SK-N-SH (cell line): Measurements from ENCODE around the gene FHOD3. TPM values are rescaled to one million over a fixed set of nuclear protein-coding genes. Genes with fewer than 3 reads are reported as not detected.

Experiments
- CTCF ChIA-PET: fragments of 300-600, 350-600 bp; formaldehyde crosslinking; extraction: SDS; loops from one replicate; lab custom pipeline; 2021; lab: Yijun Ruan, JAX
- POLR2A ChIA-PET: fragments of 350-600 bp; sonication (Branson Sonifier 250); formaldehyde crosslinking; extraction: SDS; loops from one replicate; lab custom pipeline; 2020; ENCODE audit warnings: antibody characterized with exemption, inconsistent platforms; lab: Yijun Ruan, JAX
- DNase-seq: peaks from one replicate; pipeline ENCODE4 v3.0.0; 2012
- H2AFZ ChIP-seq: fragments of 200-600 bp; sonication (generic); 2 replicates; pipeline ENCODE4 v1.8.1; 2016; ENCODE audit warnings: antibody characterized with exemption, mild to moderate bottlenecking, low read depth
- H3F3A ChIP-seq: fragments of 200-600 bp; sonication (generic); replicated peaks from 2 replicates; pipeline ENCODE3; 2016; ENCODE audit warnings: antibody characterized with exemption, mild to moderate bottlenecking; ENCODE audit not compliant: insufficient read depth
- H3K27ac ChIP-seq, 2 experiments: fragments of 200-500 bp in 1 of 2; fragments of 200-600 bp in 1 of 2; sonication (Bioruptor generic) in 1 of 2; sonication (generic), shearing (Covaris generic) in 1 of 2; 2 replicates each; pipeline versions ENCODE4 v1.5.1 to v1.6.1; 2014 to 2016; ENCODE audit warnings: low read depth in 2 of 2, inconsistent platforms in 1 of 2, low read length in 1 of 2, mild to moderate bottlenecking in 1 of 2, mixed read lengths in 1 of 2
- H3K27me3 ChIP-seq: fragments of 200-600 bp; sonication (generic), shearing (Covaris generic); 2 replicates; pipeline ENCODE4 v1.6.1; 2016; ENCODE audit warnings: mixed run types; ENCODE audit not compliant: insufficient read depth
- H3K36me3 ChIP-seq, 2 experiments: fragments of 200-500 bp in 1 of 2; fragments of 200-600 bp in 1 of 2; sonication (Bioruptor generic) in 1 of 2; sonication (generic) in 1 of 2; replicated peaks in 1 of 2; 2 replicates each; pipeline versions ENCODE3 to v1.5.1; 2014 to 2016; ENCODE audit warnings: low read length in 1 of 2, mild to moderate bottlenecking in 1 of 2; ENCODE audit not compliant: insufficient read depth in 2 of 2, control insufficient read depth in 1 of 2
- H3K4me1 ChIP-seq, 2 experiments: fragments of 200-500 bp in 1 of 2; fragments of 200-600 bp in 1 of 2; sonication (Bioruptor generic) in 1 of 2; sonication (generic), shearing (Covaris generic) in 1 of 2; 2 replicates each; pipeline versions ENCODE4 v1.5.1 to v1.6.1; 2014 to 2016; ENCODE audit warnings: low read depth in 1 of 2, low read length in 1 of 2, mixed run types in 1 of 2; ENCODE audit not compliant: insufficient read depth in 2 of 2, control insufficient read depth in 1 of 2
- H3K4me2 ChIP-seq: fragments of 200-600 bp; sonication (generic), shearing (Covaris generic); 2 replicates; pipeline ENCODE4 v1.6.1; 2017; ENCODE audit warnings: mixed run types
- H3K4me3 ChIP-seq, 2 experiments: fragments of 200-500 bp in 1 of 2; fragments of 200-600 bp in 1 of 2; sonication (Bioruptor generic) in 1 of 2; sonication (generic), shearing (Covaris generic) in 1 of 2; 2 replicates each; pipeline versions ENCODE4 v1.5.1 to v1.8.1; 2014 to 2016; ENCODE audit warnings: low read depth in 2 of 2, inconsistent platforms in 1 of 2, low read length in 1 of 2, mild to moderate bottlenecking in 1 of 2, mixed read lengths in 1 of 2, moderate library complexity in 1 of 2
- H3K79me2 ChIP-seq: fragments of 200-600 bp; sonication (generic); 2 replicates; pipeline ENCODE4 v1.8.1; 2017; ENCODE audit warnings: mild to moderate bottlenecking; ENCODE audit not compliant: insufficient read depth
- H3K9ac ChIP-seq: fragments of 200-600 bp; sonication (generic); 2 replicates; pipeline ENCODE4 v1.6.1; 2017; ENCODE audit warnings: mixed run types
- H3K9me2 ChIP-seq: fragments of 200-600 bp; sonication (generic); 2 replicates; pipeline ENCODE4 v1.6.1; 2017; ENCODE audit warnings: mixed run types
- H3K9me3 ChIP-seq: fragments of 200-600 bp; sonication (generic); 2 replicates; pipeline ENCODE4 v1.6.1; 2017; ENCODE audit warnings: mixed run types, mild to moderate bottlenecking, moderate library complexity
- H4K20me1 ChIP-seq: fragments of 200-600 bp; sonication (generic); 2 replicates; pipeline ENCODE4 v1.6.1; 2017; ENCODE audit warnings: mild to moderate bottlenecking, mixed run types; ENCODE audit not compliant: insufficient read depth
- ELF1 ChIP-seq: IDR thresholded peaks from 2 replicates; pipeline ENCODE4 v1.4.0; 2012
- EP300 ChIP-seq, 2 experiments: IDR thresholded peaks; 2 replicates each; pipeline versions ENCODE4 v1.4.0 to v1.6.1; 2012; ENCODE audit warnings: borderline replicate concordance in 1 of 2, low read depth in 1 of 2, low read length in 1 of 2
- FOSL2 ChIP-seq: IDR thresholded peaks from 2 replicates; pipeline ENCODE4 v1.4.0; 2012; ENCODE audit warnings: low read depth, mild to moderate bottlenecking, moderate library complexity, borderline replicate concordance
- FOXJ3 ChIP-seq: sonication (generic); formaldehyde crosslinking; IDR thresholded peaks from 2 replicates; pipeline ENCODE4 v1.5.1; 2020; ENCODE audit warnings: mild to moderate bottlenecking, missing genetic modification reagents
- FOXM1 ChIP-seq: IDR thresholded peaks from 2 replicates; pipeline ENCODE4 v1.4.0; 2012; ENCODE audit warnings: low read depth, mild to moderate bottlenecking
- GABPA ChIP-seq: IDR thresholded peaks from 2 replicates; pipeline ENCODE4 v1.4.0; 2012; ENCODE audit warnings: low read depth, mild to moderate bottlenecking
- GATA2 ChIP-seq: sonication (generic); formaldehyde crosslinking; IDR thresholded peaks from 2 replicates; pipeline ENCODE4 v1.5.0; 2020; ENCODE audit warnings: mild to moderate bottlenecking, missing genetic modification reagents
- IRF3 ChIP-seq: fragments of 150-350 bp; IDR thresholded peaks from 2 replicates; pipeline ENCODE4 v1.6.1; 2016; ENCODE audit warnings: mild to moderate bottlenecking, low read depth, low read length
- JUND ChIP-seq: IDR thresholded peaks from 2 replicates; pipeline ENCODE4 v1.4.0; 2012
- MXI1 ChIP-seq: IDR thresholded peaks from 2 replicates; pipeline ENCODE4 v1.6.1; 2012; ENCODE audit warnings: mild to moderate bottlenecking, low read depth, low read length, improper control_type of control experiment
- POLR2AphosphoS5 ChIP-seq: IDR thresholded peaks from 2 replicates; pipeline ENCODE4 v1.6.1; 2012; ENCODE audit warnings: low read depth, low read length
- RAD21 ChIP-seq: IDR thresholded peaks from 2 replicates; pipeline ENCODE4 v1.6.1; 2012; ENCODE audit warnings: mild to moderate bottlenecking, low read length
- TCF12 ChIP-seq: IDR thresholded peaks from 2 replicates; pipeline ENCODE4 v1.4.0; 2012
- TEAD4 ChIP-seq: IDR thresholded peaks from 2 replicates; pipeline ENCODE4 v1.4.0; 2012; ENCODE audit warnings: mild to moderate bottlenecking, borderline replicate concordance; ENCODE audit not compliant: insufficient read depth
- WGBS: methylation state at CpG from one replicate; pipeline ENCODE4 v1.1.6; 2017; ENCODE audit warnings: low lambda C conversion rate; 5-methylcytosine and 5-hydroxymethylcytosine counted together
- polyA plus RNA-seq, 3 experiments: library from polyadenylated mRNA; depleted of rRNA; stranded (reverse); fragments of >200 nt; gene quantifications; 2 replicates each; pipeline ENCODE4 v1.2.3, GENCODE V29; 2012
- TF ChIP-seq, protein P1 (sequence below): IDR thresholded peaks from 2 replicates; pipeline ENCODE4; 2012
- TF ChIP-seq, protein P2 (sequence below): fragments of 200-600 bp; sonication (generic); IDR thresholded peaks from 2 replicates; pipeline ENCODE4 v1.6.1; 2017; ENCODE audit warnings: antibody characterized with exemption, mild to moderate bottlenecking, moderate library complexity

The FHOD3 gene
- polyA plus RNA-seq, 1 of the 3 experiments (the other 2 are of a cell fraction) = 10.9 TPM

DNA sequence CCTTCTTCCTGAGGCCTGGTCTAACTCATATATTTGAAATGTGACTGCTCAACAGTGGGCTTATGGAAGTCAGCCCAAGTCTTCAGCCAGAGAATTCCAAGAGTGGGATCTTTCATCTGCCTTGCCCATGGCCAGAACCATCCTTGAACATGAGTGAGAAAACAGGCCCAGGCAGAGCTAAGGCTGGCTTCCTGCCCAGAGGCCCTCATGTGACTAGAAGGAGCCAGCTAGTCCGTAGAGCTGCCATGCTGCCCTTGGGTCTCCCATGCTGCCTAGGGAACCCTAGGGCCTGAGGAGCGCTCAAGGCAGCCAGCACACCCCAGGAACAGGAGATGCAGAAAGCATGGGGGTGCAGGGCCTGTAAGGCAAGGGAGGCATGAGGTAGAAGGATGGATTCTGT, 203.6 kb downstream of the FHOD3 start:
- Histone ChIP-seq H3K27ac (no peak overlapping the region; a peak in 1 of 4 replicates), H3K27me3 (no peaks in the 10 kb centered on the region), H3K9ac (no peak overlapping the region), H2AFZ (no peak overlapping the region), H3F3A (peaks cover 3% of the 10 kb centered on the region), H3K4me2 (no peak overlapping the region), H4K20me1 (no peaks in the 10 kb centered on the region), H3K9me2 (no peaks in the 10 kb centered on the region), H3K36me3 (peaks cover 0 to 5% of the 10 kb centered on the region in 2 experiments), H3K79me2 (no peaks in the 10 kb centered on the region), H3K4me1 (peaks cover 0 to 7% of the 10 kb centered on the region in 2 experiments; a peak in 1 of 4 replicates), H3K9me3 (no peaks in the 10 kb centered on the region), H3K4me3 (no peak overlapping the region)
- DNase-seq = no peak
- POLR2A ChIA-PET = no interaction called here
- 78% methylated on average over 2 of the region's 2 CpGs for WGBS
- TF ChIP-seq GATA2 = no peak
- TF ChIP-seq MXI1 = no peak
- TF ChIP-seq GABPA = no peak
- no peak for TF ChIP-seq TEAD4
- no peak for TF ChIP-seq ELF1
- no peak for TF ChIP-seq EP300 (IDR thresholded peaks at IDR 0.05; ENCODE audit: borderline replicate concordance in 1 of 2, low read depth in 1 of 2, low read length in 1 of 2)
- no peak for TF ChIP-seq JUND
- no peak for TF ChIP-seq FOXJ3 (CRISPR knock-in tag)
- no peak for TF ChIP-seq FOXM1
- no peak for TF ChIP-seq IRF3
- TF ChIP-seq, protein P1, sequence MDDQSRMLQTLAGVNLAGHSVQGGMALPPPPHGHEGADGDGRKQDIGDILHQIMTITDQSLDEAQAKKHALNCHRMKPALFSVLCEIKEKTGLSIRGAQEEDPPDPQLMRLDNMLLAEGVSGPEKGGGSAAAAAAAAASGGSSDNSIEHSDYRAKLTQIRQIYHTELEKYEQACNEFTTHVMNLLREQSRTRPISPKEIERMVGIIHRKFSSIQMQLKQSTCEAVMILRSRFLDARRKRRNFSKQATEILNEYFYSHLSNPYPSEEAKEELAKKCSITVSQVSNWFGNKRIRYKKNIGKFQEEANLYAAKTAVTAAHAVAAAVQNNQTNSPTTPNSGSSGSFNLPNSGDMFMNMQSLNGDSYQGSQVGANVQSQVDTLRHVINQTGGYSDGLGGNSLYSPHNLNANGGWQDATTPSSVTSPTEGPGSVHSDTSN = no peak
- TF ChIP-seq, all 33 proteins: peak for 0
- CTCF ChIA-PET = interaction anchor here (0.6 to 1.3 kb wide), 3 partner anchors 12 to 205 kb away, joined by 3 read pairs; no protein-coding TSS in a partner anchor

DNA sequence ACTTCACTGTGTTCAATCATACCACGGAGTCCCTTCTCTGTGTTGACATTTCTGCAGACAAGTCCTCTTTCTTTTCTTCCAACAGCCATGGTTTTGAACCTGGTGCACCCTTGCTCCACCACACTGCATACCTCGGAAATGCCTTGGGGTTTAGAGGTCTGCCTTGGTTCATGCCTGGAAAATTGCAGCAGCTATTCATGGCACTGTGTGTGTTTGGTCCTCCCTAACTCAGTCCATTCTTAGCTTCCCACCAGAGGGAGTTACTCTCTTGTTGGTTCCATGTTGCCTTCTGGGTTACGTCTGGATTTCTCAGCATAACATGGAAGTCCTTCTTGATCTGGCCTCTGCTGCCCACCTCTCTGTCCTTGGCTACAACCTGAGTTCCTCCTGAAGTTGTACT, 206.0 kb downstream of the FHOD3 start:
- no peak for DNase-seq
- no peaks in the 10 kb centered on the region for H3F3A ChIP-seq
- ChIA-PET CTCF (no interaction called here), POLR2A (no interaction called here)
- H3K36me3 ChIP-seq = peaks cover 0 to 5% of the 10 kb centered on the region in 2 experiments
- H3K27ac ChIP-seq = no peak overlapping the region
- no peaks in the 10 kb centered on the region for H3K79me2 ChIP-seq
- no peaks in the 10 kb centered on the region for H4K20me1 ChIP-seq
- no peaks in the 10 kb centered on the region for H3K9me2 ChIP-seq
- H2AFZ ChIP-seq = no peak overlapping the region
- no peak overlapping the region for H3K4me3 ChIP-seq
- WGBS = 71% methylated on average over 3 of the region's 3 CpGs
- no peaks in the 10 kb centered on the region for H3K9me3 ChIP-seq
- no peak overlapping the region for H3K9ac ChIP-seq
- no peaks in the 10 kb centered on the region for H3K27me3 ChIP-seq
- TF ChIP-seq, protein P2, sequence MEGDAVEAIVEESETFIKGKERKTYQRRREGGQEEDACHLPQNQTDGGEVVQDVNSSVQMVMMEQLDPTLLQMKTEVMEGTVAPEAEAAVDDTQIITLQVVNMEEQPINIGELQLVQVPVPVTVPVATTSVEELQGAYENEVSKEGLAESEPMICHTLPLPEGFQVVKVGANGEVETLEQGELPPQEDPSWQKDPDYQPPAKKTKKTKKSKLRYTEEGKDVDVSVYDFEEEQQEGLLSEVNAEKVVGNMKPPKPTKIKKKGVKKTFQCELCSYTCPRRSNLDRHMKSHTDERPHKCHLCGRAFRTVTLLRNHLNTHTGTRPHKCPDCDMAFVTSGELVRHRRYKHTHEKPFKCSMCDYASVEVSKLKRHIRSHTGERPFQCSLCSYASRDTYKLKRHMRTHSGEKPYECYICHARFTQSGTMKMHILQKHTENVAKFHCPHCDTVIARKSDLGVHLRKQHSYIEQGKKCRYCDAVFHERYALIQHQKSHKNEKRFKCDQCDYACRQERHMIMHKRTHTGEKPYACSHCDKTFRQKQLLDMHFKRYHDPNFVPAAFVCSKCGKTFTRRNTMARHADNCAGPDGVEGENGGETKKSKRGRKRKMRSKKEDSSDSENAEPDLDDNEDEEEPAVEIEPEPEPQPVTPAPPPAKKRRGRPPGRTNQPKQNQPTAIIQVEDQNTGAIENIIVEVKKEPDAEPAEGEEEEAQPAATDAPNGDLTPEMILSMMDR = no peak
- no peak for TF ChIP-seq TCF12
- no peak for TF ChIP-seq GABPA
- TF ChIP-seq TEAD4 = no peak
- no peak for TF ChIP-seq FOSL2
- no peak for TF ChIP-seq RAD21
- TF ChIP-seq JUND = no peak
- TF ChIP-seq, protein P1 = no peak
- TF ChIP-seq POLR2AphosphoS5 = no peak
- TF ChIP-seq, all 33 proteins: peak for 0
- Histone ChIP-seq H3K4me2 (no peak overlapping the region), H3K4me1 (peaks cover 0 to 7% of the 10 kb centered on the region in 2 experiments; a peak in 1 of 4 replicates)
